CD4-positive, CD25-positive, alpha-beta regulatory T cell (primary cell): Measurements from ENCODE around the gene KANSL2. TPM values are rescaled to one million over a fixed set of nuclear protein-coding genes. Genes with fewer than 3 reads are reported as not detected.

Source experiments
- polyA plus RNA-seq, 4 donors: library from polyadenylated mRNA; unstranded; fragments of 300-500 nt; fragmentation: Illumina TruSeq; gene quantifications; one replicate each; pipeline ENCODE4 v1.2.3, GENCODE V29; 2021
- total RNA-seq: library from RNA; stranded (reverse); gene quantifications from one replicate; pipeline ENCODE4 v1.2.3, GENCODE V29; 2022

KANSL2 gene
- total and polyA plus RNA-seq, 5 donors from 2014 or later: 30.9 to 116 (median 40.4) TPM

Other genes starting within 250 kb of the KANSL2 start
- gene ANP32D, start 209.7 kb downstream of the KANSL2 start, total RNA-seq: not detected
- gene ANP32D, start 209.7 kb downstream of the KANSL2 start, polyA plus RNA-seq: not detected
- not detected for gene C12orf54, start 199.7 kb downstream of the KANSL2 start, total RNA-seq
- gene C12orf54, start 199.7 kb downstream of the KANSL2 start, polyA plus RNA-seq: not detected
- gene OR8S1, start 156.6 kb downstream of the KANSL2 start, total RNA-seq: not detected
- gene OR8S1, start 156.6 kb downstream of the KANSL2 start, polyA plus RNA-seq: not detected
- gene LALBA, start 112.2 kb downstream of the KANSL2 start, total RNA-seq: not detected
- not detected for gene LALBA, start 112.2 kb downstream of the KANSL2 start, polyA plus RNA-seq
- gene CCNT1, start 34.5 kb upstream of the KANSL2 start, total RNA-seq: 117 TPM
- 10 to 100 TPM; 11.4 to 21.0 (median 16.1) TPM for gene CCNT1, start 34.5 kb upstream of the KANSL2 start, polyA plus RNA-seq
- 0.12 TPM for gene ADCY6, start 106.9 kb upstream of the KANSL2 start, total RNA-seq
- not detected for gene ADCY6, start 106.9 kb upstream of the KANSL2 start, polyA plus RNA-seq
- 9.1 TPM for gene CACNB3, start 136.3 kb upstream of the KANSL2 start, total RNA-seq
- 1 to 10 TPM in 2 of 4 donors, under 1 TPM in 2; 0.32 to 2.3 (median 0.83) TPM for gene CACNB3, start 136.3 kb upstream of the KANSL2 start, polyA plus RNA-seq
- gene DDX23, start 169.9 kb upstream of the KANSL2 start, total RNA-seq: 96.3 TPM
- gene DDX23, start 169.9 kb upstream of the KANSL2 start, polyA plus RNA-seq: 10 to 100 TPM; 30.5 to 40.4 (median 34.7) TPM
- gene RND1, start 183.6 kb upstream of the KANSL2 start, total RNA-seq: 7.3 TPM
- under 1 TPM; 0.13 to 0.63 (median 0.42) TPM for gene RND1, start 183.6 kb upstream of the KANSL2 start, polyA plus RNA-seq
- gene FKBP11, start 243.3 kb upstream of the KANSL2 start, total RNA-seq: 55.6 TPM
- gene FKBP11, start 243.3 kb upstream of the KANSL2 start, polyA plus RNA-seq: 10 to 100 TPM; 56.5 to 79.7 (median 77.0) TPM